Left lung (tissue), 10 donors: Measurements from ENCODE around the gene ZFYVE21. TPM values are rescaled to one million over a fixed set of nuclear protein-coding genes. Genes with fewer than 3 reads are reported as not detected.

Experiments used
- ATAC-seq: fragments of 200-7000 bp; cut with Tn5 transposase; one replicate; pipeline ENCODE4 v1.9.1; 2020; ENCODE audit warnings: moderate library complexity
- DNase-seq, 4 donors: peaks; one replicate each; pipeline ENCODE4 v3.0.0-alpha.2; 2013 to 2020
- H3K27ac ChIP-seq, 2 donors: fragments of 200-600 bp; sonication (generic) in 1 of 2; one replicate each; pipeline versions ENCODE4 v1.5.0 to v1.8.0; 2020 to 2021
- H3K27me3 ChIP-seq, 2 donors: fragments of 200-600 bp; sonication (generic) in 1 of 2; one replicate each; pipeline versions ENCODE4 v1.5.0 to v1.8.0; 2020 to 2021
- H3K36me3 ChIP-seq, 2 donors: fragments of 200-600 bp; sonication (generic) in 1 of 2; one replicate each; pipeline versions ENCODE4 v1.5.0 to v1.8.0; 2020 to 2021
- H3K4me1 ChIP-seq, 2 donors: fragments of 200-600 bp; one replicate each; pipeline ENCODE4 v1.8.0; 2021
- H3K4me3 ChIP-seq, 2 donors: fragments of 200-600 bp; sonication (generic) in 1 of 2; one replicate each; pipeline versions ENCODE4 v1.5.0 to v1.8.0; 2020 to 2021; ENCODE audit warnings: mild to moderate bottlenecking in 1 of 2
- H3K9me3 ChIP-seq, 2 donors: fragments of 200-600 bp; sonication (generic) in 1 of 2; one replicate each; pipeline versions ENCODE4 v1.5.0 to v1.8.0; 2020 to 2021
- intact Hi-C, 2 donors: fragments of 100-400 bp; cut with DNase I; formaldehyde crosslinking; loops; one replicate each; pipeline versions ENCODE4 v1.11.2 to v1.14.2; 2022
- polyA plus RNA-seq, 6 donors: library from polyadenylated mRNA; unstranded; fragments of 120-200 nt; gene quantifications; one replicate each; pipeline ENCODE4 v1.2.1, GENCODE V29; 2013; ENCODE audit not compliant: insufficient read length in 6 of 6
- total RNA-seq, 2 donors: library from RNA; stranded (reverse); fragmentation: NEBNext Ultra II Directional; extraction: Animal tissue kit (Norgen Biotek cat#: 25700); gene quantifications; one replicate each; pipeline ENCODE4 v1.2.1, GENCODE V29; 2021
- TF ChIP-seq, protein P1 (sequence below), 2 donors: fragments of 200-600 bp; sonication (generic) in 1 of 2; IDR thresholded peaks; one replicate each; pipeline versions ENCODE4 v1.5.0 to v1.8.0; 2021; ENCODE audit warnings: antibody characterized with exemption in 2 of 2
- donor health status: DM: no; HTN: yes; CAD: no.
- donor health status: DM: no; HTN: no; CAD: no.

ZFYVE21 gene
- total and polyA plus RNA-seq, 8 donors: 42.8 to 72.7 (median 59.2) TPM

DNA sequence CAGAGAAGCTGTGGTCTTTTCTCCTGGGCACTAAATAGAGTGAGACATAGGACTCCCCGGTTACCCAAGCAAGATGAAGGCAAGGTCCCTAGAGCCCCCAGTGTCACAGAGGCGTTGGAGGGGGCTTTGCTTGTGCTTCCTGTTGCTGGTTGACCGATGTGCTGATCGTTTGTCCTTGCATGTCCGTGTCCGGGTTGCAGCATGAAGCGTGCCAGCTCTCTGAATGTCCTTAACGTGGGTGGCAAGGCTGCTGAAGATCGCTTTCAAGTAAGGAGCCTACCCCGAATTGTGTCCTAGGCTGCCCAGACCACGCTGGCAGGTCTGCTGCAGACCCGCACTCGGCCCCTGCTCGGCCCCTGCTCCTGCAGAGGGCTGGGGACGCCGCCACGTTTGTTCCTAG, 23.5 kb upstream of the ZFYVE21 start:
- Histone ChIP-seq H3K27me3 (no peaks in the 10 kb centered on the region), H3K27ac (no peak overlapping the region), H3K36me3 (peaks cover 0 to 86% of the 10 kb centered on the region in 2 donors), H3K4me1 (peaks cover 2 to 22% of the 10 kb centered on the region in 2 donors), H3K4me3 (no peak overlapping the region), H3K9me3 (no peaks in the 10 kb centered on the region)
- TF ChIP-seq, protein P1, sequence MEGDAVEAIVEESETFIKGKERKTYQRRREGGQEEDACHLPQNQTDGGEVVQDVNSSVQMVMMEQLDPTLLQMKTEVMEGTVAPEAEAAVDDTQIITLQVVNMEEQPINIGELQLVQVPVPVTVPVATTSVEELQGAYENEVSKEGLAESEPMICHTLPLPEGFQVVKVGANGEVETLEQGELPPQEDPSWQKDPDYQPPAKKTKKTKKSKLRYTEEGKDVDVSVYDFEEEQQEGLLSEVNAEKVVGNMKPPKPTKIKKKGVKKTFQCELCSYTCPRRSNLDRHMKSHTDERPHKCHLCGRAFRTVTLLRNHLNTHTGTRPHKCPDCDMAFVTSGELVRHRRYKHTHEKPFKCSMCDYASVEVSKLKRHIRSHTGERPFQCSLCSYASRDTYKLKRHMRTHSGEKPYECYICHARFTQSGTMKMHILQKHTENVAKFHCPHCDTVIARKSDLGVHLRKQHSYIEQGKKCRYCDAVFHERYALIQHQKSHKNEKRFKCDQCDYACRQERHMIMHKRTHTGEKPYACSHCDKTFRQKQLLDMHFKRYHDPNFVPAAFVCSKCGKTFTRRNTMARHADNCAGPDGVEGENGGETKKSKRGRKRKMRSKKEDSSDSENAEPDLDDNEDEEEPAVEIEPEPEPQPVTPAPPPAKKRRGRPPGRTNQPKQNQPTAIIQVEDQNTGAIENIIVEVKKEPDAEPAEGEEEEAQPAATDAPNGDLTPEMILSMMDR (IDR thresholded peaks at IDR 0.05): no peak
- DNase-seq (no peak), ATAC-seq (no peak)
- intact Hi-C loops: loop anchor here in 1 of 2 donors (10.0 kb wide), 1 partner anchor 117 kb away; no protein-coding TSS in a partner anchor

DNA sequence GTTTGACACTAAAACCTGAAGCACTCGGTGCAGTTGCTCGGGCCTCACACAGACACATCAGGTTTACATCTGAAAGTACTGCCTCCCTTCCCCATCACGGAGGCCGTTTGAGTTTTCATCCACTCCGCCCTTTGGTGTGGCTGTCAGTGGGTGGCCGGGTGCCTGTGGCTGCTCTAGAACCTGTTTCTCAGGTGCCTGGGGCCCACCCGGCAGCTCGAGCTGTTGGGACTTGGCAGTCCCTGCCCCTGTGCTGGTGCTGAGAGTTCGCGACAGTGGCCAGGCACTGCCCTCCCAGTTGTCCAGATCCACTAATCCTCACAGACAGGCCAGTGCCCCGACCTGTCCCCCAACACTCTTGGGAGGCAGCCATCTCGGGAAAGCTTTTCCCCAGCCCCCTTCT, 22.7 kb upstream of the ZFYVE21 start:
- DNase-seq: peak in 1 of 4 donors; percentile 77
- TF ChIP-seq, protein P1 (IDR thresholded peaks at IDR 0.05): no peak
- H3K4me3 ChIP-seq: no peak overlapping the region
- no peak overlapping the region for H3K27ac ChIP-seq
- H3K9me3 ChIP-seq: no peaks in the 10 kb centered on the region
- no peak for ATAC-seq
- H3K36me3 ChIP-seq: peaks cover 0 to 86% of the 10 kb centered on the region in 2 donors
- H3K27me3 ChIP-seq: no peaks in the 10 kb centered on the region
- intact Hi-C loops: loop anchor here in 1 of 2 donors (10.0 kb wide), 1 partner anchor 118 kb away; no protein-coding TSS in a partner anchor
- H3K4me1 ChIP-seq: peaks cover 2 to 29% of the 10 kb centered on the region in 2 donors

- intact Hi-C loops: loop anchor here in 1 of 2 donors (10.0 kb wide), 1 partner anchor 119 kb away; no protein-coding TSS in a partner anchor
- TF ChIP-seq, protein P1 (IDR thresholded peaks at IDR 0.05): no peak
- Histone ChIP-seq H3K4me1 (peaks cover 2 to 36% of the 10 kb centered on the region in 2 donors), H3K27me3 (no peaks in the 10 kb centered on the region), H3K4me3 (no peak overlapping the region), H3K36me3 (peaks cover 0 to 86% of the 10 kb centered on the region in 2 donors), H3K27ac (no peak overlapping the region), H3K9me3 (no peaks in the 10 kb centered on the region)
- DNase-seq: peak in 2 of 4 donors; percentile 83
- peak; percentile 91 for ATAC-seq
Observed at GRCh38 chr14:103693515-103693914, 22.1 kb upstream of the ZFYVE21 start.

- H3K27ac ChIP-seq: no peak overlapping the region
- TF ChIP-seq, protein P1 (IDR thresholded peaks at IDR 0.05): no peak
- H3K9me3 ChIP-seq: no peaks in the 10 kb centered on the region
- no peak for DNase-seq
- no peak for ATAC-seq
- H3K27me3 ChIP-seq: no peaks in the 10 kb centered on the region
- H3K4me3 ChIP-seq: no peak overlapping the region
- H3K36me3 ChIP-seq: peaks cover 0 to 86% of the 10 kb centered on the region in 2 donors
- peaks cover 2 to 42% of the 10 kb centered on the region in 2 donors for H3K4me1 ChIP-seq
- intact Hi-C loops: loop anchor here in 1 of 2 donors (10.0 kb wide), 1 partner anchor 120 kb away; no protein-coding TSS in a partner anchor
Observed at GRCh38 chr14:103694572-103695026, 21.0 kb upstream of the ZFYVE21 start.

GRCh38 chr14:103695296-103696069, 20.1 kb upstream of the ZFYVE21 start:
- peaks cover 0 to 90% of the 10 kb centered on the region in 2 donors for H3K36me3 ChIP-seq
- no peak overlapping the region for H3K4me3 ChIP-seq
- DNase-seq: no peak
- peaks cover 2 to 42% of the 10 kb centered on the region in 2 donors for H3K4me1 ChIP-seq
- H3K9me3 ChIP-seq: no peaks in the 10 kb centered on the region
- H3K27me3 ChIP-seq: no peaks in the 10 kb centered on the region
- no peak for ATAC-seq
- H3K27ac ChIP-seq: no peak overlapping the region
- intact Hi-C loops: loop anchor here in 1 of 2 donors (10.0 kb wide), 1 partner anchor 121 kb away; no protein-coding TSS in a partner anchor
- TF ChIP-seq, protein P1 (IDR thresholded peaks at IDR 0.05): no peak
